Mesenteric fat pad (tissue), 1 donor: ENCODE measurements around the gene UBR3. TPM values are rescaled to one million over a fixed set of nuclear protein-coding genes. Genes with fewer than 3 reads are reported as not detected.
"Not testable (repeated sequence)": the region's sequence is repeated elsewhere in the genome, so short reads cannot be mapped to it uniquely, and the experiment has no call there.

Source experiments
- DNase-seq: peaks from one replicate; pipeline ENCODE4 v3.0.0-alpha.2; 2020; ENCODE audit warnings: low spot score
- total RNA-seq: library from RNA; stranded (reverse); fragmentation: NEBNext Ultra II Directional; extraction: Animal tissue kit (Norgen Biotek cat#: 25700); gene quantifications from one replicate; pipeline ENCODE4 v1.2.1, GENCODE V29; 2021
- donor health status: DM: yes; HTN: yes; CAD: no.

UBR3 gene
- total RNA-seq, 1 donor from 2014 or later = 62.9 TPM

GRCh38 chr2:169823996-169824372, 3.3 kb upstream of the UBR3 start:
- DNase-seq = no peak

- peak; percentile 95 for DNase-seq
Measured at GRCh38 chr2:169824373-169825333, 2.6 kb upstream of the UBR3 start, which contains the start of gene METTL5. Gene METTL5 (minus strand): TSS chr2:169824905. CDS start chr2:169824597, 308 bp downstream.

GRCh38 chr2:169828141-169828811, 1.0 kb downstream of the UBR3 start:
- no peak for DNase-seq

- no peak for DNase-seq
Measured at GRCh38 chr2:169834401-169834800, 7.1 kb downstream of the UBR3 start.

- DNase-seq = no peak
Measured at GRCh38 chr2:169838743-169839489, 11.7 kb downstream of the UBR3 start.

GRCh38 chr2:169839954-169840746, 12.9 kb downstream of the UBR3 start:
- no peak for DNase-seq

GRCh38 chr2:169840747-169841142, 13.5 kb downstream of the UBR3 start:
- DNase-seq = no peak

- DNase-seq = not testable (repeated sequence)
Measured at GRCh38 chr2:169841625-169842024, 14.4 kb downstream of the UBR3 start.

- no peak for DNase-seq
Measured at GRCh38 chr2:169845016-169845415, 17.8 kb downstream of the UBR3 start.

- not testable (repeated sequence) for DNase-seq
Measured at GRCh38 chr2:169848959-169849693, 21.9 kb downstream of the UBR3 start.

GRCh38 chr2:169849710-169850109, 22.5 kb downstream of the UBR3 start:
- DNase-seq = no peak

GRCh38 chr2:169853041-169853668, 25.9 kb downstream of the UBR3 start:
- no peak for DNase-seq

- DNase-seq = not testable (repeated sequence)
Measured at GRCh38 chr2:169855281-169856258, 28.3 kb downstream of the UBR3 start.

GRCh38 chr2:169859423-169859822, 32.2 kb downstream of the UBR3 start:
- DNase-seq = no peak

- DNase-seq = no peak
Measured at GRCh38 chr2:169860149-169860548, 32.9 kb downstream of the UBR3 start.

- DNase-seq = no peak
Measured at GRCh38 chr2:169862816-169863215, 35.6 kb downstream of the UBR3 start.

- DNase-seq = no peak
Measured at GRCh38 chr2:169865492-169865891, 38.2 kb downstream of the UBR3 start.

GRCh38 chr2:169866230-169866629, 39.0 kb downstream of the UBR3 start:
- DNase-seq = not testable (repeated sequence)
